Central memory CD8-positive, alpha-beta T cell (primary cell): ENCODE measurements around the gene ATP5ME.
A peak's percentile ranks its signal among the peaks of the same experiment; 100 is the strongest.

Source experiments
- ATAC-seq: fragments of 150-1000 bp; cut with Tn5 transposase; replicated peaks from 2 replicates; pipeline ENCODE4 v1.10.0; 2022; ENCODE audit warnings: mild to moderate bottlenecking, moderate FRiP score, moderate number of reproducible peaks; ENCODE audit not compliant: poor library complexity, severe bottlenecking; ENCODE audit errors: extremely low read depth
- DNase-seq, 2 donors: peaks; one replicate each; pipeline ENCODE4 v3.0.0; 2021; ENCODE audit warnings: low spot score in 2 of 2
- H3K27ac Mint-ChIP-seq: one replicate; pipeline ENCODE4 v1.8.0; 2022; ENCODE audit warnings: low read depth, mild to moderate bottlenecking, moderate library complexity, mixed read lengths
- H3K27me3 Mint-ChIP-seq: one replicate; pipeline ENCODE4 v1.8.0; 2022; ENCODE audit warnings: mixed read lengths
- H3K36me3 Mint-ChIP-seq: one replicate; pipeline ENCODE4 v1.8.0; 2022; ENCODE audit warnings: mild to moderate bottlenecking, moderate library complexity, mixed read lengths; ENCODE audit not compliant: insufficient read depth
- H3K4me1 Mint-ChIP-seq: one replicate; pipeline ENCODE4 v1.8.0; 2022; ENCODE audit warnings: mixed read lengths
- H3K4me3 Mint-ChIP-seq: one replicate; pipeline ENCODE4 v1.8.0; 2022; ENCODE audit warnings: mild to moderate bottlenecking, moderate library complexity, mixed read lengths
- H3K9me3 Mint-ChIP-seq: one replicate; pipeline ENCODE4 v1.8.0; 2022; ENCODE audit warnings: mixed read lengths

ATP5ME gene, protein sequence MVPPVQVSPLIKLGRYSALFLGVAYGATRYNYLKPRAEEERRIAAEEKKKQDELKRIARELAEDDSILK

DNA sequence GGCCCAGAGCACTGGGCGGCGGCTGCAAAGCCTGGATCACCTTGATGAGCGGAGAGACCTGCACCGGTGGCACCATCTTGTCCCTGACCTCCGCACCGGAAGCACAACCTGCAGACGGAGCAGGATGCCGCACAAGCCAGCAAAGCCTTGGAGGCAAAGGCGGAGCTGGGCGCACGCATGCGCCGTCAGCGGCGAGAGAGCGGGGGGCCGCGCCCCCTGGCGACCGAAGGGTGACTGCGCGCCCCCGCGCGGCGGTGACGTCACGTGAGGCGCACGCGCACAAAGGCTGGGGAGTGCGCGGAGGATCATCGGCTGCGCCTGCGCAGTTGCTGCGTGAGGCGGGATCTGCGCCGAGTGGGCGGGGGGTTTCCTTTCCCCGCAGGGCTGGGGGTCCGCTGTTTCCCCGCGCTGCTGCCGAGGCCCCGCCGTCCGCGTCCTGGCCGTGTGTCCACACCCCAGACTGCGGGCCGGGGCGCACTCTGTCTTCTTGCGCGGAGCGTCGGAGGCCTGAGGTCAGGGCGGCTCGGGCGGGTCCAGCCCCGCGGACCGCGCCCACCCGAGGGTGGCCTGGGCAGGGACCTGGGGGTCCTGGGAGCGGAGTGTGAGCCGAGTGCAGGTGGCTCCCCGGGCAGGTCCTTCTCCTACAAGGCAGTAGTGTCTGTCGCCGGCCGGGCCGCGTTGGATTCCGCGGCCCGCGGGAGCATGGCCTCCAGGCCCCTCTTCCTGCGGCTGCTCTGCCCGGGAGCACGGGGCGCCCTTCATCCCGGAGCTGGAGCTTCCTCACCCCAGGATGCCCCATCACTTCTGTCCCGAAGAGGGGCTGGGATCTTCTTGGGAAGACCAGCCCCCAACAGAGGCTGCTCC lies at the start of gene ATP5ME, which contains the start of gene MYL5:
TSS of gene ATP5ME (minus strand) at position 105 of the 864 bp plus-strand sequence. CDS start at position 76, 29 bp downstream.
TSS of gene MYL5 (plus strand) at position 371 of the 864 bp plus-strand sequence. CDS start 3,485 bp downstream, outside the sequence.
- peak within 1 kb of the TSS; percentile 91 for H3K27ac Mint-ChIP-seq
- no peaks in the 10 kb centered on the region for H3K9me3 Mint-ChIP-seq
- DNase-seq = peak; percentile 97 to 98
- H3K36me3 Mint-ChIP-seq = peaks cover 25% of the 10 kb centered on the region
- no peaks in the 10 kb centered on the region for H3K27me3 Mint-ChIP-seq
- peaks cover 7% of the 10 kb centered on the region for H3K4me1 Mint-ChIP-seq
- ATAC-seq = peak; percentile 97
- peak within 1 kb of the TSS; percentile 85 for H3K4me3 Mint-ChIP-seq

DNA sequence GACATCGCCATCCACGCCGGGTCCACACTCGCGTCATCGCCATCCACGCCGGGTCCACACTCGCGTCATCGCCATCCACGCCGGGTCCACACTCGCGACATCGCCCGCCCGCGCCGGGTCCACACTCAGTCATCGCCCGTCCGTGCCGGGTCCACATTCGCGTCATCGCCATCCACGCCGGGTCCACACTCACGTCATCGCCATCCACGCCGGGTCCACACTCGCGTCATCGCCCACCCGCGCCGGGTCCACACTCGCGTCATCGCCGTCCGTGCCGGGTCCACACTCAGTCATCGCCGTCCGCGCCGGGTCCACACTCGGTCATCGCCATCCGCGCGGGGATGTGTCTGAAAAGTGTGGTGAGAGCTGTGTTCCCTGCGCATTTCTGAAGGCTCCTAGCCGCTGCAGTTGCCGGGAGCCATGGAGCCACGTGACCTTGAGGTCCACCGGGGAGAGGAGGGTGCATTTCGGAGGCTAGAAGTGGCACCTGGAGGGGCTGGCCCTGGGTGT lies 48.8 kb upstream of the ATP5ME start:
- peaks cover 5% of the 10 kb centered on the region for H3K36me3 Mint-ChIP-seq
- no peak overlapping the region for H3K27ac Mint-ChIP-seq
- no peak for DNase-seq
- H3K9me3 Mint-ChIP-seq = no peaks in the 10 kb centered on the region
- no peak for ATAC-seq
- H3K4me1 Mint-ChIP-seq = peaks cover 40% of the 10 kb centered on the region
- no peak overlapping the region for H3K4me3 Mint-ChIP-seq
- H3K27me3 Mint-ChIP-seq = no peaks in the 10 kb centered on the region

DNA sequence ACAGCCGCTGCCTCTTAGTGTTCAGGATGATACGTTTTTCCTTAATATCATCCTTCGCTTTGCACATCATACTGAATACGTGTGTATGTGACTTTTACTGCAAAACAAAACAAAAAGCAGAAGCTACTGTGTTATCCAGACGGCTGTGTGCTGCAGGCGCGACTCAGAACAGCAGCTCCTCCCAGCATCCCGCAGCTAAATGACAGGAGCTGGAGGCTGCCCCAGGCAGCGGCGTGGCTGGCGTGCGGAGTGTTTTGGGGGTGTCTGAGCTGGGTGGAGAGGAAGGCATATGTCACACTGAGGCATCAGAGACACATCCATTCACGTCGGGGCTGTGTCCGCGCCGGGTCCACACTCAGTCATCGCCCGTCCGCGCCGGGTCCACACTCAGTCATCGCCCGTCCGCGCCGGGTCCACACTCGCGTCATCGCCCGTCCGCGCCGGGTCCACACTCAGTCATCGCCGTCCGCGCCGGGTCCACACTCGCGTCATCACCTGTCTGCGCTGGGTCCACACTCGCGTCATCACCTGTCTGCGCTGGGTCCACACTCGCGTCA lies 48.2 kb upstream of the ATP5ME start:
- H3K36me3 Mint-ChIP-seq = peaks cover 5% of the 10 kb centered on the region
- no peaks in the 10 kb centered on the region for H3K27me3 Mint-ChIP-seq
- H3K27ac Mint-ChIP-seq = no peak overlapping the region
- ATAC-seq = no peak
- peaks cover 41% of the 10 kb centered on the region for H3K4me1 Mint-ChIP-seq
- no peak overlapping the region for H3K4me3 Mint-ChIP-seq
- H3K9me3 Mint-ChIP-seq = no peaks in the 10 kb centered on the region
- DNase-seq = no peak

DNA sequence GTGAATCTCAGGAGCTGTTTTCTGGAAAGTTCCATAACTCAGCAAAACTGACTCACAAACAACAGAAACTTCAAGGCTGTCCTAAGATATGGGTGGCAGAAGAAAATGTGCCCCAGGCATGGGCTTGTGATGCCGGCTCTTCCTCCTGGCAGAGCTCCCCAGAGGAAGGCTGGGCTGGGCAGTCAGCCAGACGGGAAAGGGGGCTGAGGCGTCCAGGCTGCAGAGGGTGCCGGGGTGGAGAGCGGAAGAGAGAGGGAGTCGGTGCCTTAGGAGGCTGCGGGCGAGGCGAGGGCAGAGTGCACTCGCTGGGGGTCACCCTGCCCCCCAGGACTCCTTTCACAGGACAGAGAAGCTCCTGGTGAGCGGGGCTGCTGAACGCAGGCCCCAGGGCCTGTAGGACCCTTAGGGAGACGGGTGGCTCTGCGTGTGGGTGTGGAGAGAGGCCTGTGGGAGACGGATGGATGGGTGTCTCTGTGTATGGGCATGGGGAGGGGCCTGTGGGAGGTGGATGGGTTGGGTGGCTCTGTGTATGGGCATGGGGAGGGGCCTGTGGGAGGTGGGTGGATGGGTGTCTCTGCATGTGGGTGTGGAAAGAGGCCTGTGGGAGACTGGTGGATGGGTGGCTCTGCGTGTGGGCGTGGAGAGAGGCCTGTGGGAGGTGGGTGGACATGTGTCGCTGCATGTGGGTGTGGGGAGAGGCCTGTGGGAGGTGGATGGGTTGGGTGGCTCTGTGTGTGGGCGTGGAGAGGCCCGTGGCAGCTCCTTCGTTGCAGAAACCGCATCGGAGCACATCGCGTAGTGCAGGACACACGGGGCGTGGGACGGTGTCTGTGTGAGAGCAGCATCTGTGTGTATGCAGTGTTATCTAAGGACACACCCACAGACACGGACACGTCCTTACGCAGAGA lies 47.4 kb upstream of the ATP5ME start:
- H3K27me3 Mint-ChIP-seq = no peaks in the 10 kb centered on the region
- DNase-seq = no peak
- peaks cover 41% of the 10 kb centered on the region for H3K4me1 Mint-ChIP-seq
- H3K9me3 Mint-ChIP-seq = no peaks in the 10 kb centered on the region
- peaks cover 5% of the 10 kb centered on the region for H3K36me3 Mint-ChIP-seq
- H3K27ac Mint-ChIP-seq = peak overlapping the region; percentile 74
- no peak for ATAC-seq
- H3K4me3 Mint-ChIP-seq = no peak overlapping the region

DNA sequence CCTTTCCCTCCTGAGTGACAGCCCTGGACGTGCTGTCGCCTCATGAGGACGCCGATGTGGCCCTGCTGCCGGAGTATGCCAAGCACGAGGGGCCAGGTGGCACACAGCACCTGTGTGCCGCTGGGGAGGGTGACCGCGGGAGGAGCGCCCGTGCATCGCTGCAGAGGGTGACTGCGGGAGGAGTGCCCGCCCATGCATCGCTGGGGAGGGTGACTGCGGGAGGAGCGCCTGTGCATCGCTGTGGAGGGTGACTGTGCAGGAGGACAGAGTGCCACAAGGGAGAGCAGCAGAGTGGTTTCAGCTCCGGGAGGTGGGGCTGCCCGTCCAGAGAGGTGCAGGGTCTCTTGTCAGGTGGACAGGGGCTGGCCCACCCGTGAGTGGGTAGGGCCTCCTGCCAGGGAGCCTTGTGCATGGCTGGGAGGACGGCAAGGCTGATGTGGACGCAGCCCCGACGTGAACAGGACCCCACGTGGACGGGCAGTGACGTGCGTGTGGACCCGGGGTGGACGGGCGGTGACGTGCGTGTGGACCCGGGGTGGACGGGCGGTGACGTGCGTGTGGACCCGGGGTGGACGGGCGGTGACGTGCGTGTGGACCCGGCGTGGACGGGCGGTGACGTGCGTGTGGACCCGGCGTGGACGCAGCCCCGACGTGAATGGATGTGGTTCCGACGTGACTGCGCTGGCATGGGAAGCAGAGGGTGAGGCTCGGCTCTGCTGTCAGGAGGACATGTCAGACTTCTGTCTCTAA lies 46.2 kb upstream of the ATP5ME start:
- H3K9me3 Mint-ChIP-seq = no peaks in the 10 kb centered on the region
- DNase-seq = no peak
- H3K4me1 Mint-ChIP-seq = peaks cover 41% of the 10 kb centered on the region
- H3K27me3 Mint-ChIP-seq = no peaks in the 10 kb centered on the region
- ATAC-seq = no peak
- H3K27ac Mint-ChIP-seq = peak overlapping the region; percentile 46
- peaks cover 4% of the 10 kb centered on the region for H3K36me3 Mint-ChIP-seq
- H3K4me3 Mint-ChIP-seq = no peak overlapping the region

DNA sequence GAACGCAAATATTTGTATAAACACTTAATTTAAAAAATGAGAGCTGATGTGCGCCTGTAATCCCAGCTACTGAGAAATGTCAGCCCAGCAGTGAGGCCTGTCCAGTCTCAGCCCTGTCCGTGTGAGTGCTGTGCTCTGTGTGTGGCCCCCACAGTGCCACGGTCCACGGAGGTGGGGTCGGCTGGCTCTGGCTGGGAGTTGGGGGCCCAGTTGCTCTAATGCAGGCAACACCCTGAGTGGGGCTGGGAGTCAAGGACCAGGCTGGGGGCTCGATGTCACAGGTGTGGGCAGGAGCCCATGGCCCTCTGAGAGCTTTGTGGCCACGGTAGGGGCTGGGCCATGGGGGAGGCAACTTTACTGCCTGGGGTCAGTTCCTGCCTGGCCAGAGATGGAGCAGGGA lies 44.4 kb upstream of the ATP5ME start:
- Mint-ChIP-seq H3K9me3 (no peaks in the 10 kb centered on the region), H3K27me3 (no peaks in the 10 kb centered on the region), H3K4me1 (peaks cover 41% of the 10 kb centered on the region), H3K27ac (no peak overlapping the region), H3K36me3 (peaks cover 3% of the 10 kb centered on the region), H3K4me3 (no peak overlapping the region)
- ATAC-seq (no peak), DNase-seq (no peak)

DNA sequence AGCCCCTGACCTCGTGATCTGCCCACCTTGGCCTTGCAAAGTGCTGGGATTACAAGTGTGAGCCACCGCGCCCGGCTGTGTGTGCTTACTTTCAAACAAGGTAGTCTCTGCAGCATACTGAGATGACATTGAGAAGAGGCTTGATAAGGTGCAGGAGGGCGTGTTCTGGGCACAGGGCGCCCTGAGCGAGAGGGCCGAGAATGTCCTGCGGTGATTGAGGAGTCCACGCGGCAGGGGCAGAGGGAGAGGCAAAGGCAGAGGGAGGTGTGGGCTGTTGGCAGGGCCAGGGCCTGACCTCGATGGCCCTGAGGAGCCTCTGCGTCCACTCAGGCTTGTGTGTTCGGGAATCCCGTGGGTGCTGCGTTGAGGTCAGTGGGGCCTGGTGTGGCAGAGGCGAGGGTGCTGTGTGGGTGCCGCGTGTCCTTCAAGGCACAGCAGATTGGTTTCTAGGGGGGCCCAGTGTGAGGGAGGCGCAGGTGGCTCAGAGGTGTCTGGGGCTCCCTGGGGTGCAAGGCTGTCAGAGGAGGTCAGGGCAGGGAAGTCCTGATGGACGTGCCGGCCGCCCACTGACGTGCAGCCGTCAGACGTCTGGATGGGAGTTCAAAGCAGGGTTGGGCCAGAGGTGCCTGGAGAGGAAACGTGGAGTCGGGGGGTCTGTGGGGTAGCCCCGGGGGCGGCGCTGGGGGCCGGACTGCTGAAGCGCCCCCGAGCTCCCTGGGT lies 43.7 kb upstream of the ATP5ME start:
- Mint-ChIP-seq H3K27me3 (no peaks in the 10 kb centered on the region), H3K4me1 (peaks cover 35% of the 10 kb centered on the region), H3K27ac (peak overlapping the region; percentile 10), H3K36me3 (peaks cover 3% of the 10 kb centered on the region), H3K4me3 (no peak overlapping the region), H3K9me3 (no peaks in the 10 kb centered on the region)
- no peak for DNase-seq
- no peak for ATAC-seq

DNA sequence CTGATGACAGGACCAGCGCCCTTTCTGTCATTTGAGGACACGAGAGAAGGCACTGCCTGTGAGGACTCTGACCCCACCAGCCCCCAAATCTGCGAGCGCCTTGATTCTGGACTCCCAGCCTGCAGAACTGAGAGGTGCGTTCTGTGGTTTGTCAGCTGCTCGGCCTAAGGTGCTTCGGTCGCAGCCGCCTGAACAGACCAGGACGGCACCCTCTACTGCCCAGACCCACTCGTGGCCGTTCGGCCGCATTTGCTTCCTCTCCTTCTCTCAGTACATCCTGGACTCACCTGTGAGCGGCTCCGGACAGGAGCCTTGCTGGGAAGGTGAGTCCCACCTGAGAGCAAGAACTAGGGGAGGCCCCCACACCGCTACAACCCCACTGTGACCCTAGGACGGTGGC lies 40.0 kb upstream of the ATP5ME start:
- Mint-ChIP-seq H3K36me3 (peaks cover 7% of the 10 kb centered on the region), H3K27ac (no peak overlapping the region), H3K9me3 (no peaks in the 10 kb centered on the region), H3K4me3 (no peak overlapping the region), H3K27me3 (no peaks in the 10 kb centered on the region), H3K4me1 (peaks cover 33% of the 10 kb centered on the region)
- DNase-seq = no peak
- no peak for ATAC-seq

DNA sequence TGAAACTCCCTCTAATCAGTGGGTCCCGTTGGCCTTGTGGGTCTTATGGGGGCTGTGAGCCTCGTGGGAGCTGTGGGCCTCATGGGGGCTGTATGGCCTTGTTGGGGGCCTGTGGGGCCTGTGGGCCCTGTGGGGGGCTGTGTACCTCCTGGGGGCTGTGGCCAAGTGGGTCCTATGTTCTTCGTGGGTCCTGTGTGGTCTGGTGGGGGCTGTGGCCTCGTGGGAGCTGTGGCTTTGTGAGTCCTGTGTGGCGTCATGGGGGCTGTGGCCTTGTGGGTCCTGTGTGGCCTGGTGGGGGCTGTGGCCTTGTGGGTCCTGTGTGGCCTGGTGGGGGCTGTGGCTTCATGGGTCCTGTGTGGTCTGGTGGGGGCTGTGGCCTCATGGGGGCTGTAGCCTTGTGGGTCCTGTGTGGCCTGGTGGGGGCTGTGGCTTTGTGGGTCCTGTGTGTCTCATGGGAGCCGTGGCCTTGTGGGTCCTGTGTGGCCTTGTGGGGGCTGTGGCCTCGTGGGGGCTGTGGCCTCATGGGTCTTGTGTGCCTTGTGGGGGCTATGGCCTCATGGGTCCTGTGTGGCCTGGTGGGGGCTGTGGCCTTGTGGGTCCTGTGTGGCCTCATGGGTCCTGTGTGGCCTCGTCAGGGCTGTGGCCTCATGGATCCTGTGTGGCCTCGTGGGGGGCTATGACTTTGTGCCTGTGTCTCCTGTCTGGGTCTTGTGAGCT lies 39.0 kb upstream of the ATP5ME start:
- H3K4me3 Mint-ChIP-seq = no peak overlapping the region
- H3K4me1 Mint-ChIP-seq = peaks cover 41% of the 10 kb centered on the region
- no peaks in the 10 kb centered on the region for H3K27me3 Mint-ChIP-seq
- no peaks in the 10 kb centered on the region for H3K9me3 Mint-ChIP-seq
- DNase-seq (no peak), ATAC-seq (no peak)
- H3K27ac Mint-ChIP-seq = peak overlapping the region; percentile 13
- peaks cover 7% of the 10 kb centered on the region for H3K36me3 Mint-ChIP-seq

DNA sequence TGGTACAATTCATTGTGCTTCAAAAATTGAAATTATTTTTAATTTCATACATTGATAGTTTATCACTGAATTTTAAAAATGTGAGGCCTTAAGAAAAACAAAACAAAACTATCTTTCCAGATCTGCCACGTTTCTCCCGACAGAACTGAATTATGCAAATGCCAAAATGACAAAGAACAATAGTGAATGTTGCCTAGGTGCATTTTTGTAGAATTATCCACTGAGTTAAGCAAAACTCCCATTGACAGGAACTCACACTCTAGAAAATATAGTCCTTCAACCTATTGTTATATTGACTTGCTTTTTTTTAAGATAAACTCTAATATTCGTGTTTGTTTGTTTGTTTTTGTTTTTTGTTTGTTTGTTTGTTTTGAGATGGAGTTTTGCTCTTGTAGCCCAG lies 38.0 kb upstream of the ATP5ME start:
- no peaks in the 10 kb centered on the region for H3K27me3 Mint-ChIP-seq
- DNase-seq (no peak), ATAC-seq (no peak)
- no peaks in the 10 kb centered on the region for H3K9me3 Mint-ChIP-seq
- peaks cover 6% of the 10 kb centered on the region for H3K36me3 Mint-ChIP-seq
- H3K27ac Mint-ChIP-seq = peak overlapping the region; percentile 13
- H3K4me3 Mint-ChIP-seq = no peak overlapping the region
- H3K4me1 Mint-ChIP-seq = peaks cover 33% of the 10 kb centered on the region

DNA sequence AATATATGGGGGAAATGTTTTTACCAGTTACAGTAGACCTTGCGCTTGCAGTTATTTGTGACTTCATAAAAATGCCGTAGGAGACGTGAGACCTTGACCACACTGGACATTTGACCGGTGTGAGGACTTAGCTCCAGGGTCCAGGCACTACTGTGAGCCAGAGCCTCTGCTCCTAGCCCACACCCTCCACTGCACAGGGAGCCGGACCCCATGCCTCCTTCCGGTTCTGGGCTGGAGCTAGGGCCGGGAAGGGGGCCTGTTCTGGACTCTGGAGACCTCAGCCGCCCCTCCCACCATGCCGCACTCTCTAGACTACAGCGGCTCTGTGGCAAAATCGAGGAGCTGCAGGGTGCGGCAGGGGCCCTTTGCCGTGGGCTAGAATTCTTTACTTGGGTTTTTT lies 36.8 kb upstream of the ATP5ME start:
- Mint-ChIP-seq H3K27me3 (no peaks in the 10 kb centered on the region), H3K36me3 (peaks cover 4% of the 10 kb centered on the region), H3K4me3 (no peak overlapping the region), H3K4me1 (peaks cover 33% of the 10 kb centered on the region), H3K27ac (no peak overlapping the region), H3K9me3 (no peaks in the 10 kb centered on the region)
- ATAC-seq (no peak), DNase-seq (no peak)
